Activated CD8-positive, alpha-beta memory T cell treated with anti-CD3 and anti-CD28 coated beads for 36 hours (primary cell): ENCODE data around the gene PARL. TPM values are rescaled to one million over a fixed set of nuclear protein-coding genes. Genes with fewer than 3 reads are reported as not detected.

ENCODE experiments used
- total RNA-seq, 2 experiments: library from RNA; stranded (reverse); gene quantifications; one replicate each; pipeline ENCODE4 v1.2.3, GENCODE V29; 2021

PARL gene
- total RNA-seq, 2 experiments from 2014 or later, result 96.3 to 107 TPM

Other genes with a start within 250 kb of the PARL start
- gene KLHL24, start 249.3 kb downstream of the PARL start, total RNA-seq, result 1 to 10 TPM; 5.4 to 7.9 TPM
- gene YEATS2, start 187.1 kb downstream of the PARL start, total RNA-seq, result 10 to 100 TPM; 44.1 to 46.6 TPM
- gene MAP6D1, start 59.3 kb downstream of the PARL start, total RNA-seq, result 1 to 10 TPM; 3.3 to 4.0 TPM
- 10 to 100 TPM; 18.2 to 18.9 TPM for gene ABCC5, start 133.0 kb upstream of the PARL start, total RNA-seq
- gene HTR3D, start 146.9 kb upstream of the PARL start, total RNA-seq, result not detected
- not detected for gene HTR3C, start 168.2 kb upstream of the PARL start, total RNA-seq
- gene HTR3E, start 212.2 kb upstream of the PARL start, total RNA-seq, result not detected